ENCODE measurements around the gene ARHGAP42. TPM values are rescaled to one million over a fixed set of nuclear protein-coding genes. Genes with fewer than 3 reads are reported as not detected.

ARHGAP42 gene
- total RNA-seq, 4 donors from 2014 or later = 21.8 to 55.7 (median 35.9) TPM

DNA sequence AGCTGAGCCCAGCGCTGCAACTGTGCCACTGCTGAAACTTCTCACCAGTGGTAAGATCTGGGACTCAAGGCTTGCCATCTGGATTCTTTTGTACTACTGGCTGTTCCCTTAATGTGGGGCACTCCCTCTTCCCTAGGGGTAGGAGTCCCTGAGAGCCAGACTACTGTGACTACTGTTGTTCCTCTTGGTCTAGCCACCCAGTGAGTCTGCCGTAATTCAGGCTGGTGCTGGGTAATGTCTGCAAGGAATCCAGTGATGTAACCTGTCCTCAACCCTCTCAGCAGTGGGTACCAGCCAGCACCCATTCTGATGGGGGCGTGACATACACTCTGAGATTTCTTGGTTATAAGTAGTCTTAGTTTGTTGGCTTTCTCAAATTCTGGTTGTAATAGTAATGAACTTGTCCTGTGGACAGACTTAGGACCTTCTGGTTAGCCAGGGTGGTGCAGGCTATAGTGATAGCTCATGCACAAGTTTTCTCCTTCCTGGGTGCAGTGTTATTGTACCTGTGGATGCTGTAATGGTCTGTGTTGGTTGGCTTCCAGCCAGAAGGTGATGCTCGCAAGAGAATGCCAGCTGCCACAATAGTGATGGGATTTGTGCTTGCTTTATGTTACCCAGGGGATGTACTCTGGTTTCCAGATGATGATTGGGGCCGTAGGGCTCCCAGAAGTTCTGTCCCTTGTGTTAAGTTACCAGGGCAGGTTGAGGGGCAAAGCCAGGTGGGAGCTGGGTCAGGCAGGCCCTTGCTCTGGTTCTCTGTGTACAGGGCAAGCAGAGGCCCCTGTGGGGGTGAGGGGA is 65.5 kb downstream of the ARHGAP42 start:
- WGBS, 2 donors = 89 to 92% methylated on average over 4 to 5 of the region's 5 CpGs

DNA sequence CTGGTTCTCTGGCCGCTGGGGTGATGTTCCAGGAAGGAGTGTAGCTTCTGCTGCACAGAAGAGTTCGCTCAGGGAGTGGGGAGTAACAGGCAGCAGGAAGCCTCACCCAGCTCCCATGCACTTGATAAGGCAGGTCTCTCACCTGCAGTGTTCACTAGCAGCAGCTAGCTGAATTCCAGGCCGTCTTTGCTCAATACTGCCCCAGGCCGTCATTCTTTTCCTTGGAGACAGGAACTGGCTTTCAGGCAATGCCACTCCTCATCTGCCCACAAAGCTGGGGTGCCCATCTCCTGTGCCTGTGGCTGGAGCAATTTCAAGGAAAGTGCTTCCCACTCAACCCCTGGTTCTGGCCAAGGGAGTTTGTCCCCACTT is 66.1 kb downstream of the ARHGAP42 start:
- intact Hi-C loops (cut with DNase I) = no loop called here
- Histone ChIP-seq H3K9me3 (no peaks in the 10 kb centered on the region), H3K27me3 (no peaks in the 10 kb centered on the region), H3K27ac (no peak overlapping the region), H3K36me3 (no peaks in the 10 kb centered on the region), H3K4me3 (replicated peaks in 1 of 3) (no peak overlapping the region), H3K4me1 (peaks cover 0 to 14% of the 10 kb centered on the region in 2 donors)
- no peak for TF ChIP-seq POLR2A (IDR thresholded peaks at IDR 0.05)
- TF ChIP-seq, protein P1, sequence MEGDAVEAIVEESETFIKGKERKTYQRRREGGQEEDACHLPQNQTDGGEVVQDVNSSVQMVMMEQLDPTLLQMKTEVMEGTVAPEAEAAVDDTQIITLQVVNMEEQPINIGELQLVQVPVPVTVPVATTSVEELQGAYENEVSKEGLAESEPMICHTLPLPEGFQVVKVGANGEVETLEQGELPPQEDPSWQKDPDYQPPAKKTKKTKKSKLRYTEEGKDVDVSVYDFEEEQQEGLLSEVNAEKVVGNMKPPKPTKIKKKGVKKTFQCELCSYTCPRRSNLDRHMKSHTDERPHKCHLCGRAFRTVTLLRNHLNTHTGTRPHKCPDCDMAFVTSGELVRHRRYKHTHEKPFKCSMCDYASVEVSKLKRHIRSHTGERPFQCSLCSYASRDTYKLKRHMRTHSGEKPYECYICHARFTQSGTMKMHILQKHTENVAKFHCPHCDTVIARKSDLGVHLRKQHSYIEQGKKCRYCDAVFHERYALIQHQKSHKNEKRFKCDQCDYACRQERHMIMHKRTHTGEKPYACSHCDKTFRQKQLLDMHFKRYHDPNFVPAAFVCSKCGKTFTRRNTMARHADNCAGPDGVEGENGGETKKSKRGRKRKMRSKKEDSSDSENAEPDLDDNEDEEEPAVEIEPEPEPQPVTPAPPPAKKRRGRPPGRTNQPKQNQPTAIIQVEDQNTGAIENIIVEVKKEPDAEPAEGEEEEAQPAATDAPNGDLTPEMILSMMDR (IDR thresholded peaks at IDR 0.05) = no peak
- DNase-seq = peak in 1 of 2 donors; percentile 19
- WGBS, 2 donors = 49 to 56% methylated on average over 3 to 4 of the region's 4 CpGs

More for the DNA sequence above, 65.5 kb downstream of the ARHGAP42 start:
- Histone ChIP-seq H3K36me3 (no peaks in the 10 kb centered on the region), H3K9me3 (no peaks in the 10 kb centered on the region), H3K4me3 (replicated peaks in 1 of 3) (no peak overlapping the region), H3K27ac (no peak overlapping the region), H3K27me3 (no peaks in the 10 kb centered on the region), H3K4me1 (peaks cover 0 to 10% of the 10 kb centered on the region in 2 donors)
- intact Hi-C loops (cut with DNase I) = no loop called here
- TF ChIP-seq, protein P1 (IDR thresholded peaks at IDR 0.05) = no peak
- no peak for TF ChIP-seq POLR2A (IDR thresholded peaks at IDR 0.05)
- no peak for DNase-seq

DNA sequence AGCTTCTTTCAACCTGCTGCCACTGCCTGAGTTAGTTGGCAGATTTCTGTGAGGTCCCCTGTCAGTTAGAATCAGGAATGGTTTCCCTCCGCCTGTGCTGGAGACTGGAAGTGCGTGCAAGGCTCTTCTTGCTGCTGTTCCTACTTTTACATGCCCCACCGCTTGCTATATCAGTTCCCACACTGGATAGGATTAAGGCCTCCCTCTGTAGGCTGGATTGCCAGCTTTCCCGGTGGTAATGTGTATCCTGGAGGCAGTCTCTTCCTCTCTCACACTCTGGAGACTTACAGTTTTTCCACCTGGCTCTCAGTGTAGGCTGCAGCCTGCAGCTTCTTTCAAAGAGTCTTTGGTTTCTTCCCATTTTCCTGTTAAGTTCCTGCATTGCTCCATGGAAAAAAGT is 66.5 kb downstream of the ARHGAP42 start:
- Histone ChIP-seq H3K27me3 (no peaks in the 10 kb centered on the region), H3K9me3 (no peaks in the 10 kb centered on the region), H3K4me3 (replicated peaks in 1 of 3) (no peak overlapping the region), H3K4me1 (peaks cover 0 to 14% of the 10 kb centered on the region in 2 donors), H3K27ac (no peak overlapping the region), H3K36me3 (no peaks in the 10 kb centered on the region)
- 65 to 79% methylated on average over 4 of the region's 4 CpGs for WGBS, 2 donors
- DNase-seq = no peak
- intact Hi-C loops (cut with DNase I) = no loop called here
- TF ChIP-seq, protein P1 (IDR thresholded peaks at IDR 0.05) = no peak
- no peak for TF ChIP-seq POLR2A (IDR thresholded peaks at IDR 0.05)

DNA sequence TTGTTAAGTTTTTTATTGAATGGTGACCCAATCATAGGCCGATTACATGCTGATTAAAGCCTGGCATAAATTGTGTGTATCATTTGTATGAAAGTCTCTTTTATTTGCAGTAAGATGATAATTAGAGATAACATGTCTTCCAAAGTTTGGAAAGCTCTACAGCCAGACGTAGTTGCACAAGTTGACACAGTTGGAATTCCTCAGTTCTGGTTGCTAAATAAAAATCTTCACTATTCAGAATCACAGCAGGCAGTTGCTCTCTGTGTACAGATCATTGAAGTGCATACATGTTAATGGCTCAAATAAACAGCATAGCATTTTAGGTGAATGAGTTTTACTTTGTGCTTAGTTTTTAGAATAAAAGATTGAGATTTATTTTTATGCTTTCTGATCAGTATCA is 69.5 kb downstream of the ARHGAP42 start:
- no peaks in the 10 kb centered on the region for H3K36me3 ChIP-seq
- 50 to 52% methylated on average over 2 of the region's 2 CpGs for WGBS, 2 donors
- DNase-seq = no peak
- no peak overlapping the region for H3K27ac ChIP-seq
- no peaks in the 10 kb centered on the region for H3K27me3 ChIP-seq
- H3K4me3 ChIP-seq (replicated peaks in 1 of 3) = no peak overlapping the region
- H3K9me3 ChIP-seq = no peaks in the 10 kb centered on the region
- peaks cover 0 to 14% of the 10 kb centered on the region in 2 donors for H3K4me1 ChIP-seq
- intact Hi-C loops (cut with DNase I) = no loop called here
- TF ChIP-seq POLR2A (IDR thresholded peaks at IDR 0.05) = no peak
- TF ChIP-seq, protein P1 (IDR thresholded peaks at IDR 0.05) = no peak

DNA sequence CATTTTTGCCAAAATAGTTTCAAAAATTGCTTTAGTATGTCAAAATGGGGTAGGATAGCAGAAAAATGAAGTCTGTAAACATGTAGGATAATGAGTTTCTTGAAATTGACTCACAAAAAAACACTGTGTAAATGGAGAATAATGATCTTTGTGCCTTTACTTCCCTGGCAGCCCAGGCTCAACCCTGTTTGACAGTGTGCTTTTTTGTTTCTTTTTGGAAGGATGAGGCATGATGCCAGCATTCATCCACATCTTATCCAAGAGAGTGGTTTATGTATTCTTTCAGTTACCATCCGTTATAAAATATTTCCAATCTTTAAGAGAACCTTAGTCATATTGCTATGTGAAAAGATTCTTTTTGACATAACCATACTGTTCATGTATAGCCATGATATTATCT is 70.6 kb downstream of the ARHGAP42 start:
- Histone ChIP-seq H3K36me3 (no peaks in the 10 kb centered on the region), H3K27me3 (no peaks in the 10 kb centered on the region), H3K27ac (no peak overlapping the region), H3K9me3 (no peaks in the 10 kb centered on the region), H3K4me3 (replicated peaks in 1 of 3) (no peak overlapping the region), H3K4me1 (peaks cover 0 to 14% of the 10 kb centered on the region in 2 donors)
- TF ChIP-seq POLR2A (IDR thresholded peaks at IDR 0.05) = no peak
- TF ChIP-seq, protein P1 (IDR thresholded peaks at IDR 0.05) = no peak
- no peak for DNase-seq
- WGBS, 2 donors = 76 to 78% methylated on average over 1 of the region's 1 CpG
- intact Hi-C loops (cut with DNase I) = no loop called here
